MM.1S (cell line): Measurements from ENCODE around the gene ABCC4.

Source experiments
- DNase-seq: peaks from one replicate; pipeline ENCODE4 v3.0.0-alpha.2; 2015
- H2AFZ ChIP-seq: fragments of 300-600 bp; sonication (generic); 2 replicates; pipeline ENCODE4 v1.6.0; 2016; ENCODE audit warnings: antibody characterized with exemption, low read length
- H3F3A ChIP-seq: fragments of 300-600 bp; sonication (generic); 2 replicates; pipeline ENCODE4 v1.6.1; 2016; ENCODE audit warnings: mild to moderate bottlenecking, antibody characterized with exemption, low read length, moderate library complexity, mixed read lengths; ENCODE audit not compliant: insufficient read depth
- H3K27ac ChIP-seq: fragments of 300-600 bp; sonication (generic); 2 replicates; pipeline ENCODE4 v1.5.1; 2016; ENCODE audit warnings: mild to moderate bottlenecking, low read length
- H3K27me3 ChIP-seq: fragments of 300-600 bp; sonication (generic); replicated peaks from 2 replicates; pipeline ENCODE4 v1.6.0; 2016; ENCODE audit warnings: low read length; ENCODE audit not compliant: insufficient read depth
- H3K36me3 ChIP-seq: fragments of 300-600 bp; sonication (generic); replicated peaks from 2 replicates; pipeline ENCODE4 v1.6.1; 2016; ENCODE audit warnings: mild to moderate bottlenecking, low read length, mixed read lengths; ENCODE audit not compliant: insufficient read depth
- H3K4me1 ChIP-seq: fragments of 300-600 bp; sonication (generic); 2 replicates; pipeline ENCODE4 v1.6.1; 2016; ENCODE audit warnings: low read length, mixed read lengths
- H3K4me2 ChIP-seq: fragments of 300-600 bp; sonication (generic); 2 replicates; pipeline ENCODE4 v1.6.0; 2016; ENCODE audit warnings: low read depth, low read length
- H3K4me3 ChIP-seq: fragments of 300-600 bp; sonication (generic); 2 replicates; pipeline ENCODE4 v1.5.1; 2016; ENCODE audit warnings: low read length, mixed read lengths
- H3K79me2 ChIP-seq: fragments of 300-600 bp; sonication (generic); 2 replicates; pipeline ENCODE4 v1.6.1; 2016; ENCODE audit warnings: mixed run types, low read length, mixed read lengths
- H3K9ac ChIP-seq: fragments of 300-600 bp; sonication (generic); 2 replicates; pipeline ENCODE4 v1.6.1; 2016; ENCODE audit warnings: low read length, mixed read lengths
- H3K9me2 ChIP-seq: fragments of 300-600 bp; sonication (generic); replicated peaks from 2 replicates; pipeline ENCODE4 v1.6.1; 2016; ENCODE audit warnings: mild to moderate bottlenecking, low read length, mixed read lengths; ENCODE audit not compliant: insufficient read depth
- H3K9me3 ChIP-seq: fragments of 300-600 bp; sonication (generic); replicated peaks from 2 replicates; pipeline ENCODE4 v1.6.1; 2016; ENCODE audit warnings: mild to moderate bottlenecking, low read length, mixed read lengths; ENCODE audit not compliant: insufficient read depth
- H4K20me1 ChIP-seq: fragments of 300-600 bp; sonication (generic); 2 replicates; pipeline ENCODE4 v1.6.1; 2016; ENCODE audit warnings: mild to moderate bottlenecking, low read length, moderate library complexity, mixed read lengths; ENCODE audit not compliant: insufficient read depth
- EZH2 ChIP-seq: fragments of 300-600 bp; sonication (generic); optimal IDR thresholded peaks from 2 replicates; pipeline ENCODE3; 2017; ENCODE audit warnings: low read depth, mild to moderate bottlenecking, antibody characterized with exemption, low read length, mixed read lengths
- EZH2phosphoT487 ChIP-seq: fragments of 300-600 bp; sonication (generic); IDR thresholded peaks from 2 replicates; pipeline ENCODE4 v1.6.1; 2018; ENCODE audit warnings: antibody characterized with exemption, low read length
- TF ChIP-seq, protein P1 (sequence below): fragments of 300-600 bp; sonication (generic); IDR thresholded peaks from 2 replicates; pipeline ENCODE4 v1.5.1; 2016; ENCODE audit warnings: antibody characterized with exemption, low read length, mixed read lengths

The ABCC4 gene

GRCh38 chr13:95164830-95165229, 136.4 kb downstream of the ABCC4 start:
- H3K4me3 ChIP-seq, result no peak overlapping the region
- no peak overlapping the region for H3K4me2 ChIP-seq
- no peaks in the 10 kb centered on the region for H3F3A ChIP-seq
- no peaks in the 10 kb centered on the region for H4K20me1 ChIP-seq
- no peak for DNase-seq
- H3K27ac ChIP-seq, result no peak overlapping the region
- H3K27me3 ChIP-seq, result no peaks in the 10 kb centered on the region
- no peak overlapping the region for H2AFZ ChIP-seq
- no peaks in the 10 kb centered on the region for H3K9me3 ChIP-seq
- H3K9ac ChIP-seq, result no peak overlapping the region
- H3K4me1 ChIP-seq, result no peaks in the 10 kb centered on the region
- H3K79me2 ChIP-seq, result no peaks in the 10 kb centered on the region
- no peaks in the 10 kb centered on the region for H3K9me2 ChIP-seq
- no peaks in the 10 kb centered on the region for H3K36me3 ChIP-seq
- TF ChIP-seq EZH2phosphoT487 (no peak), EZH2 (no peak)
- TF ChIP-seq, protein P1, sequence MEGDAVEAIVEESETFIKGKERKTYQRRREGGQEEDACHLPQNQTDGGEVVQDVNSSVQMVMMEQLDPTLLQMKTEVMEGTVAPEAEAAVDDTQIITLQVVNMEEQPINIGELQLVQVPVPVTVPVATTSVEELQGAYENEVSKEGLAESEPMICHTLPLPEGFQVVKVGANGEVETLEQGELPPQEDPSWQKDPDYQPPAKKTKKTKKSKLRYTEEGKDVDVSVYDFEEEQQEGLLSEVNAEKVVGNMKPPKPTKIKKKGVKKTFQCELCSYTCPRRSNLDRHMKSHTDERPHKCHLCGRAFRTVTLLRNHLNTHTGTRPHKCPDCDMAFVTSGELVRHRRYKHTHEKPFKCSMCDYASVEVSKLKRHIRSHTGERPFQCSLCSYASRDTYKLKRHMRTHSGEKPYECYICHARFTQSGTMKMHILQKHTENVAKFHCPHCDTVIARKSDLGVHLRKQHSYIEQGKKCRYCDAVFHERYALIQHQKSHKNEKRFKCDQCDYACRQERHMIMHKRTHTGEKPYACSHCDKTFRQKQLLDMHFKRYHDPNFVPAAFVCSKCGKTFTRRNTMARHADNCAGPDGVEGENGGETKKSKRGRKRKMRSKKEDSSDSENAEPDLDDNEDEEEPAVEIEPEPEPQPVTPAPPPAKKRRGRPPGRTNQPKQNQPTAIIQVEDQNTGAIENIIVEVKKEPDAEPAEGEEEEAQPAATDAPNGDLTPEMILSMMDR, result no peak

DNA sequence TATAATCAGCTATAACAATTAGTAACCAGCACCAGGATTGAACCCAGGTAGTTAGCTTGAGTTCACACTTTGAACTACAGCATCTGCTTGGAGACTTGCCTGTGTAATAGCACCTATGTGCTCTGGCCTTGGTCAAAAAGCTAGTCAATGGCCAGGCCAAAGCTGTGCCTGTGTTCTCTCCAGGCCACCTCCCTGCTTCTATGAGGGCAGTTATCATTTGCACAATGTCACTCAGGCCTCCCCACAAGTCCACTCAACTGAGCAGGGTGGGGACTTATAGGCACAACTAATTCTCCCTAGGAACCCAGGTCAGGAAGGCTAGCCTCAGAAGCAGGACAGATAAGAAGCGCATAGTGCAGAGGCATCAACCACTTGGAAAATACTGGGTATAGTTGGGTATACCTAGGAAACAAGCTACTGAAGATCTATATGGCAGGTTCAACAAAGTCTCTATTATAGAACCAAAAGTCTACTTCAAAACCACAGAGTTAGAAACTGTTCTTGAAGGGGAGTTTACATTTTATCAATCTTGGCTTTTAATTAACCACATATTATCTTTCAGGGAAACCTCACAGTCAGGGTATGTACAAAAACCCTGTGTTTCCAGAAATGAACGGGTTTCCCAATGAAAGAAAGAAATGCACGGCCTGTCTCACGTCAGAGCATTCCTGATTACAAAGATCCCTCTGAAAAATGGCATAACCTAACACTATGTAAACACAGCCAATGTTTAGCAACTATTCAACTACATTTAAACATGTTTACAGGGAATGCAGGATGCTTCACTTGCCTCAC, 140.9 kb downstream of the ABCC4 start:
- TF ChIP-seq EZH2phosphoT487, result no peak
- TF ChIP-seq, protein P1, result no peak
- no peak for TF ChIP-seq EZH2

DNA sequence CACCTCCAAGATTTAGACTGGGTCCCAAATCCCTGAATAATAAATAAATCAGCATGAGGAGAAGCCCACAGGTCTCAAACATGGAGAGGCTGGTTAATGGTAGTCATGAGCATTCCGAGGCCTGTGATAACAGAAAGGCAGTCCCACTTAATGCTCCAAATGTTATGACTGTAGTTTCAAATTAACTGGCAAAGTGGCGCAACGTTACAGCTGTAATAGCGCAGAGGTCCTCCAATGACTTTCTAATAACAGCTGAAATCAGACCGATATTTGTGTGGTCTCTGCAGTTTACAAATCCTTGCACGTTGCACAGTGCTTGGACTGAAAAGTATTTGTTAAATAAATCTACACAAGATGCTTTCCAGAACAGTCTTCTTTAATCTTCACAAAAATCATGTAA, 141.8 kb downstream of the ABCC4 start:
- H3K9me2 ChIP-seq, result no peaks in the 10 kb centered on the region
- H3K4me2 ChIP-seq, result no peak overlapping the region
- H3F3A ChIP-seq, result no peaks in the 10 kb centered on the region
- H3K9ac ChIP-seq, result no peak overlapping the region
- H3K27ac ChIP-seq, result no peak overlapping the region
- no peaks in the 10 kb centered on the region for H3K79me2 ChIP-seq
- no peaks in the 10 kb centered on the region for H3K36me3 ChIP-seq
- H3K4me1 ChIP-seq, result no peaks in the 10 kb centered on the region
- H3K27me3 ChIP-seq, result no peaks in the 10 kb centered on the region
- H3K9me3 ChIP-seq, result no peaks in the 10 kb centered on the region
- TF ChIP-seq, protein P1, result no peak
- TF ChIP-seq EZH2phosphoT487 (no peak), EZH2 (no peak)
- no peak overlapping the region for H3K4me3 ChIP-seq
- DNase-seq, result no peak
- no peaks in the 10 kb centered on the region for H4K20me1 ChIP-seq
- H2AFZ ChIP-seq, result no peak overlapping the region

More for the DNA sequence above, 140.9 kb downstream of the ABCC4 start:
- Histone ChIP-seq H3F3A (no peaks in the 10 kb centered on the region), H3K36me3 (no peaks in the 10 kb centered on the region), H3K4me3 (no peak overlapping the region), H3K27ac (no peak overlapping the region), H3K9me2 (no peaks in the 10 kb centered on the region), H2AFZ (no peak overlapping the region), H3K79me2 (no peaks in the 10 kb centered on the region), H3K9me3 (no peaks in the 10 kb centered on the region), H3K27me3 (no peaks in the 10 kb centered on the region), H4K20me1 (no peaks in the 10 kb centered on the region), H3K4me1 (no peaks in the 10 kb centered on the region), H3K9ac (no peak overlapping the region), H3K4me2 (no peak overlapping the region)
- DNase-seq, result no peak
